Activated T-cell treated with anti-CD3 and anti-CD28 coated beads, Interleukin-2, amount 50 U/mL, for 24 hours (primary cell): ENCODE data around the gene CD7.

Source experiments
- DNase-seq: peaks from one replicate; pipeline ENCODE4 v3.0.0-alpha.2; 2020
- H3K27ac Mint-ChIP-seq: 2 replicates; pipeline ENCODE4 v1.8.0; 2020; ENCODE audit warnings: mild to moderate bottlenecking, mixed read lengths
- H3K27me3 Mint-ChIP-seq: 2 replicates; pipeline ENCODE4 v1.8.0; 2020; ENCODE audit warnings: mixed read lengths
- H3K36me3 Mint-ChIP-seq: 2 replicates; pipeline ENCODE4 v1.8.0; 2020; ENCODE audit warnings: low read depth, mixed read lengths
- H3K4me1 Mint-ChIP-seq: 2 replicates; pipeline ENCODE4 v1.8.0; 2020; ENCODE audit warnings: low read depth, mixed read lengths
- H3K4me3 Mint-ChIP-seq: 2 replicates; pipeline ENCODE4 v1.8.0; 2020; ENCODE audit warnings: mild to moderate bottlenecking, moderate library complexity, mixed read lengths
- H3K9me3 Mint-ChIP-seq: 2 replicates; pipeline ENCODE4 v1.8.0; 2020; ENCODE audit warnings: mixed read lengths

Gene CD7

DNA sequence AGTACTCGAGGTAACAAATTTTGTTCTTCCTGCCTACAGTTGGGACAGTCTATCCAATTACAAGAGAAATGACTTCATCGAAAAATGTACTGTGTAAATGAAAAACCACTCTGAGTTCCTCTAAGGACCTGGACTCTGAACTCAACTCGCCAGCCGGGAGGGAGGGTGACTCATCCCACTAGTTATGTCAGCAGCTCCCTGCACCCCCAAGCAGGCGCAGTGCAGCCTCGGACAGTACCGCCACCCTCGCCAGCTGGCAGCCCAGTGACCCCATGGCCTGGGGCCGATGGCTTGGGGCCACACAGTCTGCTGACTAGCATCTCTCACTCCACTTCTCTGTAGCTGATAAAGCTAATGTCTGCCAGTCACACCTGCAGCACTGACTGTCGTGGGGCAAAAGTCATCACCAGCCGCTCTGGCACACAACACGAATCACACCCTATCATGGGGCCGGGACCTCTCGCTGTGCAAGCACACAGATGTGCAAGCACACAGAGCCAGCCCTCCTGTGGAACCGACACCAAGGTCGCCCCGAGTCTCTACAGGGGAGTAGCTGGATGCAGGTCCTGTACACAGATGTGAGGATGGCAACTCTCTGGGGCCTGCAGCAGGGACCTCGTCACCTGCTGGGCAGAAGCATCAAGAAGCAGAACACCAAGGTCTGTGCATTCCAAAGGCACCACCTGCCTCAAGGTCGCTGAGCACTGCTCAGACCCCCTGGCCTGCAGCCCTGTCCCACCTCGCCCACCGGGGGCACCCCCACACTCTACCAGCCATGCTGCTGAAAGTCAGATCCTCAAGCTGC is 49.6 kb downstream of the CD7 start:
- H3K27ac Mint-ChIP-seq, result peak overlapping the region; percentile 94
- no peaks in the 10 kb centered on the region for H3K9me3 Mint-ChIP-seq
- peak overlapping the region; percentile 43 for H3K4me3 Mint-ChIP-seq
- H3K27me3 Mint-ChIP-seq, result no peaks in the 10 kb centered on the region
- DNase-seq, result peak; percentile 61
- H3K36me3 Mint-ChIP-seq, result peaks cover 98% of the 10 kb centered on the region
- peaks cover 76% of the 10 kb centered on the region for H3K4me1 Mint-ChIP-seq

DNA sequence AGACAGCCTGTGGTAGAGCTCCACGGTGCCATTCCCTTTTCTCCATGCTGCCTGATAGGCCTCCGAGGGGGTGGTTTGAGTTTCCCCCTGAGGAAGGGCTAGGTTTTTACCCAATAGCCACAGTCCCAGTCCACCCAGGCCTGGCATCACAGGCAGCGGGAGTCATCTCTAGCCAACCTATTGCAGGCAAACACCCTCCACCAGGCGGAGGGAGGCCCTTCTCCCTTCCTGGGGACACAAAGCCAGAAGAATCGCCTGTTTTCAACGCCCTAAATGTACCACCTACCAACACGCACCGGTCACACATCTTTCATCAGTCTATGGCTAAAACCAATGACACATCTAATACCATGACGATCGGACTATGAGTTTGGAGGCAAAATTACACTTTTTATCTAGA is 51.3 kb downstream of the CD7 start:
- Mint-ChIP-seq H3K4me1 (peaks cover 70% of the 10 kb centered on the region), H3K36me3 (peaks cover 99% of the 10 kb centered on the region), H3K4me3 (no peak overlapping the region), H3K27ac (peak overlapping the region; percentile 94), H3K9me3 (no peaks in the 10 kb centered on the region), H3K27me3 (no peaks in the 10 kb centered on the region)
- DNase-seq, result no peak
